ENCODE measurements around the gene CTPS2. TPM values are rescaled to one million over a fixed set of nuclear protein-coding genes. Genes with fewer than 3 reads are reported as not detected.
A peak's percentile ranks its signal among the peaks of the same experiment; 100 is the strongest.
"Not testable (repeated sequence)": the region's sequence is repeated elsewhere in the genome, so short reads cannot be mapped to it uniquely, and the experiment has no call there.

Gene CTPS2
- total RNA-seq, 2 donors from 2014 or later, result 17.7 to 18.9 TPM

DNA sequence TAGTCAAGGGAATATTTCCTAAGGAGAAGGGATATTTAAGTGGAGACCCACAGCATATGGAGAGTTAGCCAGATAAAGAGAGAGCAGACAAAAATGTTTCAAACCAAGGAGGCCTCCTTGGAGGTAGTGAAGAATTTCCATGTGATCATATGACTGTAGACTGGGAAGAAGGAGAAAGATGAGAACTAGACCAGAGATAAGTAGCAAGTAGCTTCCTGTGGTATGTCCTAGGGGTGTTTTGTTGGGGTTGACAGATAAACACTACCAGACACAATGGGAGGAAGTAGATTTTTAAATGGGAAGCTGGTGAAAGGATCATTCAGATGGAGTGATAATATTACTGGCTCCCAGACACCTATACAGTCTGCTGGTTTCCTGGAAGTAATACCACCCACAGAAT is 20.5 kb upstream of the CTPS2 start:
- H3K4me3 ChIP-seq, result no peak overlapping the region
- H3K36me3 ChIP-seq, result no peaks in the 10 kb centered on the region
- intact Hi-C loops (cut with DNase I), result no loop called here
- H3K27me3 ChIP-seq, result no peaks in the 10 kb centered on the region
- H3K27ac ChIP-seq, result no peak overlapping the region
- no peaks in the 10 kb centered on the region for H3K4me1 ChIP-seq
- TF ChIP-seq, protein P1, sequence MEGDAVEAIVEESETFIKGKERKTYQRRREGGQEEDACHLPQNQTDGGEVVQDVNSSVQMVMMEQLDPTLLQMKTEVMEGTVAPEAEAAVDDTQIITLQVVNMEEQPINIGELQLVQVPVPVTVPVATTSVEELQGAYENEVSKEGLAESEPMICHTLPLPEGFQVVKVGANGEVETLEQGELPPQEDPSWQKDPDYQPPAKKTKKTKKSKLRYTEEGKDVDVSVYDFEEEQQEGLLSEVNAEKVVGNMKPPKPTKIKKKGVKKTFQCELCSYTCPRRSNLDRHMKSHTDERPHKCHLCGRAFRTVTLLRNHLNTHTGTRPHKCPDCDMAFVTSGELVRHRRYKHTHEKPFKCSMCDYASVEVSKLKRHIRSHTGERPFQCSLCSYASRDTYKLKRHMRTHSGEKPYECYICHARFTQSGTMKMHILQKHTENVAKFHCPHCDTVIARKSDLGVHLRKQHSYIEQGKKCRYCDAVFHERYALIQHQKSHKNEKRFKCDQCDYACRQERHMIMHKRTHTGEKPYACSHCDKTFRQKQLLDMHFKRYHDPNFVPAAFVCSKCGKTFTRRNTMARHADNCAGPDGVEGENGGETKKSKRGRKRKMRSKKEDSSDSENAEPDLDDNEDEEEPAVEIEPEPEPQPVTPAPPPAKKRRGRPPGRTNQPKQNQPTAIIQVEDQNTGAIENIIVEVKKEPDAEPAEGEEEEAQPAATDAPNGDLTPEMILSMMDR (IDR thresholded peaks at IDR 0.05), result no peak
- H3K9ac ChIP-seq (ENCODE audit: low read depth in 2 of 2, low read length in 2 of 2), result no peak overlapping the region
- no peaks in the 10 kb centered on the region for H3K9me3 ChIP-seq
- DNase-seq, result no peak

DNA sequence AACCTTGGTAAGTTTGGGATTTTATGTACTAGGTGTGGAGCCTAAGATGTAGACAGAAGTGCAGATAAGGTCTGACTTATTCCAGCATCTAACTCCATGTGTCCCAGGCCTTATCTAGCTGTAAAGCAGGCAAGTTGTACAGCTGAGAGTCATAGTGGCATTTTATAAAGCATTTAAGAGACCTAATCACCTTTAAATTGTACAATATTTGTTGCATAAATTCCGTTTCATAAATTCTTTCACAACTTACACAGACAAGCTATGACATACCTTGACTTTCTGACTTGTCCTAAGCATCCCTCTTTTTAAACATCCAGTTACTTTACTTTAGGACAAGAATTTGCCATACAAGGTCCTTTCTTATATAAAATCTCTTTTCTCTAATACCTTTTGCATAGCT is 18.0 kb upstream of the CTPS2 start:
- DNase-seq, result no peak
- H3K9ac ChIP-seq (ENCODE audit: low read depth in 2 of 2, low read length in 2 of 2), result no peak overlapping the region
- H3K4me3 ChIP-seq, result no peak overlapping the region
- no peaks in the 10 kb centered on the region for H3K36me3 ChIP-seq
- TF ChIP-seq, protein P1 (IDR thresholded peaks at IDR 0.05), result no peak
- no peaks in the 10 kb centered on the region for H3K9me3 ChIP-seq
- intact Hi-C loops (cut with DNase I), result no loop called here
- no peak overlapping the region for H3K27ac ChIP-seq
- no peaks in the 10 kb centered on the region for H3K27me3 ChIP-seq
- no peaks in the 10 kb centered on the region for H3K4me1 ChIP-seq

DNA sequence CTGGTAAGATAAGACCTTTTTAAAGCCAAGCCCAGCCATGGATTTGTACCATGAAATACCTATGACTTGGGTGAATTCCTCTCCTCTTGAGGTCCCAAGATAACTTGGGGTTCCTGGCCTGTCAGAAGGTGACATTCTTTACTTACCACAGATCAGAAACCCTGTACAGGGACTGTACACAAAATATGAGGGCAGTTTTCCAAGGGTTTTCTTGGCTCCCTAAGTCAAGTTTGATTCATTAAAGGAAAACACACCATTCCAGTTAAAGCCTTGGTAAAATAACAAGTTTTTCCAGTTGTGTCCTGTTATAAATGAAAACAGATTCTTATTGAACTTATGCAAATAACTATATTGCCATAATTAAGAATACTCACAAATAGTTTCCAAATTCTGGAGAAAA is 15.2 kb upstream of the CTPS2 start:
- H3K27me3 ChIP-seq, result no peaks in the 10 kb centered on the region
- H3K4me1 ChIP-seq, result no peaks in the 10 kb centered on the region
- H3K36me3 ChIP-seq, result no peaks in the 10 kb centered on the region
- H3K9me3 ChIP-seq, result no peaks in the 10 kb centered on the region
- H3K9ac ChIP-seq (ENCODE audit: low read depth in 2 of 2, low read length in 2 of 2), result no peak overlapping the region
- intact Hi-C loops (cut with DNase I), result loop anchor here (10.0 kb wide), 1 partner anchor 57 kb away; the partner anchor contains the start of gene TXLNG
- H3K4me3 ChIP-seq, result no peak overlapping the region
- TF ChIP-seq, protein P1 (IDR thresholded peaks at IDR 0.05), result no peak
- no peak overlapping the region for H3K27ac ChIP-seq
- no peak for DNase-seq

DNA sequence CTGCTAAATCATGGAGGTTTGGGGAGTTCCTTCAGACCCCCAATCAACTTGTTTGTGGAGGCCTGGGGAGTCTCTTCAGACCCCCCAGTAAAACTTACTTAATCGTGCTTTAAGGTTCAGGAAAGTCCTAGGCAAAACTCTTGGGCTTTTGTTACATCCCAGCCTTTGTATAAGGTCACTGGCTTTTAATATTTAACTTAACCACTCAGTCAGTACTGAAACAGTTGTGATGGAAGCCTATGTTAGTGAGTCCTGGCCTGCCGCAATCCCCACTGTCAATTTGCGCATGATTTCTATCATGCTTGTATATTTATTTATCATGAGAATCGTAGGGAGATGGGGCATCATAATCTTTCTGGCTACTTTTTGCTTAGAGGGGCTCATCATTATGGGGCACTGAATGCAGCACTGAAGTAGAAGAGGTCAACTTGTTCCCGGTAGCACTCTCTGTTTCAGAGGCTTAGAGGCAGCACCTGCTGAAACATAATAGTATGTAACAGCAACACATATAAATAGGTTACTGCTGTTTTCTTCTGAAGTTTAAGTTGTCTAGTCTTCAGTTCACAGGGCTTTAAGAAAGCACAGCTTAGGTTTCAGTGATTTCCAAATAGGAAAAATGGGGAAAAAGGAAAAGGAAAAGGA is 14.0 kb upstream of the CTPS2 start:
- intact Hi-C loops (cut with DNase I), result loop anchor here (10.0 kb wide), 1 partner anchor 58 kb away; the partner anchor contains the start of gene TXLNG
- peak overlapping the region; percentile 3 for H3K27ac ChIP-seq
- not testable (repeated sequence) for H3K9me3 ChIP-seq; DNase-seq; H3K36me3 ChIP-seq; H3K4me1 ChIP-seq; H3K9ac ChIP-seq (ENCODE audit: low read depth in 2 of 2, low read length in 2 of 2); H3K27me3 ChIP-seq; H3K4me3 ChIP-seq

DNA sequence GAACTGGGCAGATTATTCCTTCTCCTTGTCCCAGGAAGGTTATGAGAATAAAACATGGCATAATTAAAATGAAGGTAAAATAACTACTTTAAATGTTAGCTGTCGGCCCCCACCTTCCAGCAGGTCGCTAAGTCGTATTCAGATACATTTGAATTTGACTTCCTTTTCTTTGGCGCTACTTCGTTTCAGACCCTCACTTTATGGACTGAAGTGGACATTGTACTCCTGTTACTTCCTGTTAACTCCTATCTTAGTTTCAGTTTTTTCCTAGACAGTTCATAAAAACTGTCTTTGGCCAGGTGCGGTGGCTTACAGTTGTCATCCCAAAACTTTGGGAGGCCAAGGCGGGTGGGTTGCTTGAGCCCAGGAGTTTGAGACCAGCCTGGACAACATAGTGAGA is 12.6 kb upstream of the CTPS2 start:
- H3K9me3 ChIP-seq, result no peaks in the 10 kb centered on the region
- DNase-seq, result no peak
- H3K27me3 ChIP-seq, result no peaks in the 10 kb centered on the region
- no peak overlapping the region for H3K9ac ChIP-seq (ENCODE audit: low read depth in 2 of 2, low read length in 2 of 2)
- H3K27ac ChIP-seq, result peak overlapping the region; percentile 21
- H3K36me3 ChIP-seq, result no peaks in the 10 kb centered on the region
- intact Hi-C loops (cut with DNase I), result loop anchor here (10.0 kb wide), 1 partner anchor 60 kb away; the partner anchor contains the start of gene TXLNG
- H3K4me1 ChIP-seq, result no peaks in the 10 kb centered on the region
- H3K4me3 ChIP-seq, result no peak overlapping the region
- TF ChIP-seq, protein P1 (IDR thresholded peaks at IDR 0.05), result no peak

DNA sequence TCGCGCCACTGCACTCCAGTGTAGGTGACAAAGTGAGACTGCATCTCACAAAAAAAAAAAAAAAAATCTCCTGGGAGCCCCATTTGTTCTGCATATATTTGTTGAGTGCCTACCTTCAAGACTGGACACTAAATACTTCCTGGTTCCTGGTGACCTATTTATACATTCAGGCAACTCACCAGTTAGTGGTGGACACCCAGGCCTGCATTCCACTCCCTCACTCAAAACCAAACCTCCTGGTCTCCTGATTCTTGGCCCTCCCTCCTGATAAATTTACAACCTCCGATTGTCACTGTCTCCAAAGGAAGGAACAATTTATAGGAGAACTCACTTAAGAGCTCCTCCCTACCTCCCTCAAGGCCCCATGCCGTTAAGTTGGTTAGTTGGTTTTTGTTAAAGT is 10.0 kb upstream of the CTPS2 start:
- Histone ChIP-seq H3K36me3 (no peaks in the 10 kb centered on the region), H3K4me3 (no peak overlapping the region), H3K27ac (no peak overlapping the region), H3K9me3 (no peaks in the 10 kb centered on the region), H3K27me3 (no peaks in the 10 kb centered on the region), H3K4me1 (no peaks in the 10 kb centered on the region), H3K9ac (ENCODE audit: low read depth in 2 of 2, low read length in 2 of 2) (no peak overlapping the region)
- no peak for DNase-seq
- TF ChIP-seq, protein P1 (IDR thresholded peaks at IDR 0.05), result no peak
- intact Hi-C loops (cut with DNase I), result loop anchor here (10.0 kb wide), 1 partner anchor 62 kb away; the partner anchor contains the start of gene TXLNG

Data from colonic mucosa (tissue), 4 donors.